Neuronal stem cell (in vitro differentiated cells): ENCODE data around the gene AFG1L.
"Not testable (repeated sequence)": the region's sequence is repeated elsewhere in the genome, so short reads cannot be mapped to it uniquely, and the experiment has no call there.

Experiments used
- DNase-seq: peaks from one replicate; pipeline ENCODE4 v3.0.0-alpha.2; 2013; ENCODE audit warnings: low spot score
- H2AFZ ChIP-seq: one replicate; pipeline ENCODE4 v1.6.1; 2013; ENCODE audit warnings: mild to moderate bottlenecking, low read length, inconsistent platforms
- H2AK5ac ChIP-seq: 2 replicates; pipeline ENCODE4 v1.6.1; 2013; ENCODE audit warnings: low read depth, mild to moderate bottlenecking, inconsistent platforms, low read length, moderate library complexity, mixed read lengths
- H2BK120ac ChIP-seq: 2 replicates; pipeline ENCODE4 v1.6.1; 2013; ENCODE audit warnings: low read depth, mild to moderate bottlenecking, inconsistent platforms, low read length, moderate library complexity, mixed read lengths
- H2BK12ac ChIP-seq: one replicate; pipeline ENCODE4 v1.6.1; 2013; ENCODE audit warnings: low read length, inconsistent platforms
- H2BK15ac ChIP-seq: 2 replicates; pipeline ENCODE4 v1.6.1; 2013; ENCODE audit warnings: mild to moderate bottlenecking, low read length, inconsistent platforms, mixed read lengths
- H2BK5ac ChIP-seq: one replicate; pipeline ENCODE4 v1.6.1; 2013; ENCODE audit warnings: inconsistent platforms, mild to moderate bottlenecking, low read length, moderate library complexity
- H3K14ac ChIP-seq: one replicate; pipeline ENCODE4 v1.6.1; 2013; ENCODE audit warnings: low read length, inconsistent platforms
- H3K18ac ChIP-seq: 2 replicates; pipeline ENCODE4 v1.6.1; 2013; ENCODE audit warnings: low read length, inconsistent platforms
- H3K23ac ChIP-seq: 2 replicates; pipeline ENCODE4 v1.6.1; 2013; ENCODE audit warnings: low read depth, mild to moderate bottlenecking, mixed read lengths, low read length, inconsistent platforms; ENCODE audit not compliant: poor library complexity
- H3K27ac ChIP-seq: replicated peaks from 3 replicates; pipeline ENCODE4 v1.5.1; 2013; ENCODE audit warnings: low read length, inconsistent platforms
- H3K27me3 ChIP-seq, 3 experiments: 2 replicates each; pipeline ENCODE4 v1.6.1; 2013; ENCODE audit warnings: low read length in 3 of 3, mild to moderate bottlenecking in 2 of 3, inconsistent platforms in 1 of 3, low read depth in 1 of 3, mixed read lengths in 1 of 3, moderate library complexity in 1 of 3; ENCODE audit not compliant: control insufficient read depth in 3 of 3, insufficient read depth in 3 of 3
- H3K36me3 ChIP-seq, 2 donors: replicated peaks in 1 of 2; 2 replicates each; pipeline ENCODE4 v1.6.1; 2013; ENCODE audit warnings: low read length in 2 of 2; ENCODE audit not compliant: control insufficient read depth in 2 of 2, insufficient read depth in 2 of 2
- H3K4ac ChIP-seq: 2 replicates; pipeline ENCODE4 v1.6.1; 2013; ENCODE audit warnings: inconsistent platforms, mild to moderate bottlenecking, low read length, moderate library complexity
- H3K4me1 ChIP-seq, 2 donors: 1 replicate in 1 of 2; 2 replicates in 1 of 2; pipeline ENCODE4 v1.6.1; 2013; ENCODE audit warnings: low read length in 2 of 2, low read depth in 1 of 2; ENCODE audit not compliant: control insufficient read depth in 2 of 2, insufficient read depth in 1 of 2
- H3K4me2 ChIP-seq: one replicate; pipeline ENCODE4 v1.6.1; 2013; ENCODE audit warnings: mild to moderate bottlenecking, low read length, inconsistent platforms; ENCODE audit not compliant: insufficient read depth, poor library complexity, severe bottlenecking
- H3K4me3 ChIP-seq, 2 donors: 2 replicates each; pipeline ENCODE4 v1.5.1; 2013; ENCODE audit warnings: low read length in 2 of 2, mild to moderate bottlenecking in 2 of 2, inconsistent platforms in 1 of 2, moderate library complexity in 1 of 2
- H3K79me1 ChIP-seq: one replicate; pipeline ENCODE4 v1.6.1; 2013; ENCODE audit warnings: low read depth, mild to moderate bottlenecking, inconsistent platforms, low read length, moderate library complexity
- H3K9ac ChIP-seq: one replicate; pipeline ENCODE4 v1.6.1; 2013; ENCODE audit warnings: mild to moderate bottlenecking, low read depth, low read length, inconsistent platforms; ENCODE audit not compliant: poor library complexity
- H3K9me3 ChIP-seq, 2 donors: replicated peaks in 1 of 2; 2 replicates each; pipeline versions ENCODE3 to v1.6.1; 2013; ENCODE audit warnings: low read length in 2 of 2, mild to moderate bottlenecking in 2 of 2, inconsistent platforms in 1 of 2, low read depth in 1 of 2, mixed read lengths in 1 of 2, moderate library complexity in 1 of 2; ENCODE audit not compliant: control insufficient read depth in 2 of 2, insufficient read depth in 1 of 2
- H4K8ac ChIP-seq: one replicate; pipeline ENCODE4 v1.6.1; 2013; ENCODE audit warnings: low read depth, mild to moderate bottlenecking, inconsistent platforms, low read length, moderate library complexity
- H4K91ac ChIP-seq: one replicate; pipeline ENCODE4 v1.6.1; 2013; ENCODE audit warnings: low read length, low read depth, mild to moderate bottlenecking, inconsistent platforms; ENCODE audit not compliant: poor library complexity
- WGBS, 2 donors: extraction: QIAGEN DNeasy Blood & Tissue Kit; methylation state at CpG; one replicate each; pipeline ENCODE4 v1.1.7; 2013; ENCODE audit warnings: missing lambda C conversion rate in 2 of 2, mixed read lengths in 1 of 2; ENCODE audit not compliant: insufficient read length in 2 of 2, insufficient replicate concordance in 1 of 2; ENCODE audit errors: extremely low coverage in 2 of 2; 5-methylcytosine and 5-hydroxymethylcytosine counted together

AFG1L gene

DNA sequence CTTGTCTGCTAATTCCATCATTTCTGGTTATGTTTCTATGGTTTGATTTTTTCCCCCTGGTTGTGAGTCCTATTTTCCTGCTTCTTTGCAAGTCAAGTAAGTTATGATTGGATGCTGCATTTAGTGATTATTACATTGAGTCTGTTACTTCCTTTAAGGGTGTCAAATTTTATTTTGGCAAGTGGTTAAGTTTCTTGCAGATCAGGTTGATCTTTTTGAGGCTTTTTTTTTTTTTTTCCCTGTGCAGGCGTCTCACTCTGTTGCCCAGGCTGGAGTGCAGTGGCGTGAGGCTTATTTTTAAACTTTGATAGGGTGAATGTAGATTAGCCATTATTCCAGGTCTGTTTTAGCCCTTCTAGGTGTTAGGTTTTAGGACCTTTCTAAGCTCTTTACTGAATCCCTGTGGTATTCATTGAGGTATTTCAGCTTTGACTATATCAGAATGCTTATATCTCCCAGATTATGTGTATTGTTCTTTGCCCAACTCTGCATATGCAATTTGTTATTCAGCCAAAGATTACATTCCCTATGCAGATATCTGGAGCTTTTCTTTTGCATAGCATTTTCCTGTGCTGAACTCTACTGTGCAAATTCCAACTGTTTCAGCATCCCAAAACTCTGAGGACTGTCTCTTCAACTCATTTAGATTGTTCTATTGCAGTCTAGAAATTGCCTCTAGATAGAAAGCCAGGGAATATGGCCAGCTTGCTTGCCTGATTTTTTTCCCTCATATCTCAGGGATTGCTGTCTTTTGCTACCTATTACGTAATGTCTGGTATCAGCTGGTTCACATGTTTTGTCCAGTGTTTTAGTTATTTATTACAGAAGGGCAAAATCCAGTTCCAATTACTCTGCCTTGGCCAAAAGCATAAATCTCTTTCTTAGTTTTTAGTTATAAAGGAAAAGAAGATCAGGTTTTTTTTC lies 113.3 kb downstream of the AFG1L start:
- Histone ChIP-seq H3K79me1 (no peaks in the 10 kb centered on the region), H3K14ac (no peak overlapping the region), H4K8ac (no peak overlapping the region), H2AFZ (no peak overlapping the region), H3K9ac (no peak overlapping the region), H3K18ac (no peak overlapping the region), H2BK12ac (no peak overlapping the region), H2BK5ac (no peak overlapping the region), H2BK15ac (no peak overlapping the region), H2BK120ac (no peak overlapping the region), H3K4me3 (no peak overlapping the region), H3K27ac (no peak overlapping the region), H2AK5ac (no peak overlapping the region), H4K91ac (no peak overlapping the region), H3K4me2 (no peak overlapping the region), H3K27me3 (no peaks in the 10 kb centered on the region), H3K9me3 (no peaks in the 10 kb centered on the region), H3K4ac (no peak overlapping the region), H3K23ac (no peak overlapping the region), H3K36me3 (no peaks in the 10 kb centered on the region), H3K4me1 (no peaks in the 10 kb centered on the region)
- whole genome bisulfite sequencing, 2 donors: no CpG with 5 or more reads among the region's 3 CpGs
- DNase-seq: no peak

DNA sequence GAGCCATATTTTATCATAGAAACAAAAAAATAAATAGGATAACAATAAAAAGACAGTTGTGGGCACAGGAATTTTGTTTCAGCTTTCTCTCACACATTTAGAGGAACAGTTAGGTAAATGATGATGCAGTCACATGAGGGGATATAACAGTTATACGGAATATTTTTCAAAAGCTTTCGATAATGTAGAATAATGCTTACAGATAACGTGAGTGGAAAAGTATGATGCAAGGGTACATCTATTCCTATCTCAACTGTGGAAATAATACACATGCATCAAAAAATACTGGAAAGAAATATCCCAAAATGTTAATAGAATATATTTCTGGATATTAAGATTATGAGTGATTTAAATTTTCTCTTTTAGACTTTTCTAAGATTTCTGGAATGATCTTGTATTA lies 114.0 kb downstream of the AFG1L start:
- Histone ChIP-seq H2BK12ac (no peak overlapping the region), H2BK120ac (no peak overlapping the region), H3K23ac (no peak overlapping the region), H2AFZ (no peak overlapping the region), H3K9me3 (no peaks in the 10 kb centered on the region), H3K18ac (no peak overlapping the region), H4K8ac (no peak overlapping the region), H3K36me3 (no peaks in the 10 kb centered on the region), H2BK5ac (no peak overlapping the region), H3K9ac (no peak overlapping the region), H3K79me1 (no peaks in the 10 kb centered on the region), H3K4me3 (no peak overlapping the region), H2AK5ac (no peak overlapping the region), H4K91ac (no peak overlapping the region), H3K14ac (no peak overlapping the region), H3K4ac (no peak overlapping the region), H3K4me2 (no peak overlapping the region), H3K27me3 (no peaks in the 10 kb centered on the region), H2BK15ac (no peak overlapping the region), H3K4me1 (no peaks in the 10 kb centered on the region), H3K27ac (no peak overlapping the region)
- no peak for DNase-seq
- WGBS, 2 donors: no CpG with 5 or more reads among the region's 3 CpGs

DNA sequence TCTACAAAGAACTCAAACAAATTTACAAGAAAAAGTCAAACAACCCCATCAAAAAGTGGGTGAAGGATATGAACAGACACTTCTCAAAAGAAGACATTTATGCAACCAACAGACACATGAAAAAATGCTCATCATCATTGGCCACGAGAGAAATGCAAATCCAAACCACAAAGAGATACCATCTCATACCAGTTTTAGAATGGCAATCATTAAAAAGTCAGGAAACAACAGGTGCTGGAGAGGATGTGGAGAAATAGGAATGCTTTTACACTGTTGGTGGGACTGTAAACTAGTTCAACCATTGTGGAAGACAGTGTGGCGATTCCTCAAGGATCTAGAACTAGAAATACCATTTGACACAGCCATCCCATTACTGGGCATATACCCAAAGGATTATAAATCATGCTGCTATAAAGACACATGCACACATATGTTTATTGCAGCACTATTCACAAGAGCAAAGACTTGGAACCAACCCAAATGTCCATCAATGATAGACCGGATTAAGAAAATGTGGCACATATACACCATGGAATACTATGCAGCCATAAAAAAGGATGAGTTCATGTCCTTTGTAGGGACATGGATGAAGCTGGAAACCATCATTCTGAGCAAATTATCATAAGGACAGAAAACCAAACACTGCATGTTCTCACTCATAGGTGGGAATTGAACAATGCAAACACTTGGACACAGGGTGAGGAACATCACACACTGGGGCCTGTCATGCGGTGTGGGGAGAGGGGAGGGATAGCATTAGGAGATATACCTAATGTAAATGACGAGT lies 121.4 kb downstream of the AFG1L start:
- H3K36me3 ChIP-seq, H2BK5ac ChIP-seq, H2AK5ac ChIP-seq, H4K91ac ChIP-seq, H3K79me1 ChIP-seq, H2BK120ac ChIP-seq, H2AFZ ChIP-seq, H3K14ac ChIP-seq, H3K4me3 ChIP-seq, H3K9ac ChIP-seq, H3K9me3 ChIP-seq, H3K23ac ChIP-seq, H2BK15ac ChIP-seq, H3K4me2 ChIP-seq, H3K4ac ChIP-seq, H2BK12ac ChIP-seq, H3K27me3 ChIP-seq, H4K8ac ChIP-seq, H3K27ac ChIP-seq, DNase-seq, H3K18ac ChIP-seq: not testable (repeated sequence)
- no CpG with 5 or more reads among the region's 5 CpGs for WGBS, 2 donors
- peaks cover 1 to 14% of the 10 kb centered on the region in 2 donors for H3K4me1 ChIP-seq

DNA sequence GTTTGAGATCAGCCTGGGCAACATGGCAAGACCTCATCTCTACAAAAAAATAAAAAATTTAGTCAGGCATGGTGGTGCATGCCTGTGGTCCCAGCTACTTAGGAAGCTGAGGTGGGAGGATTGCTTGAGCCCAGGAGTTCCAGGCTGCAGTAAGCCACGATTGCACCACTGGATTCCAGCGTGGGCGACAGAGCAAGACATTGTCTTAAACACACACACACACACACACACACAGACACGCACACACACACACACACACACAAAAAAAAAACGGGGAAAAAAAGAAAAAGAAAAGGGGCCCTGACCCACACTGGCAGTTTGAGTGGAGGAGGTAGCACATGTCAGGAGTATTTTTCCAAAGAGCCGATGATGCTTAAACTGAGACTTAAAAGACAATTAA lies 122.2 kb downstream of the AFG1L start:
- Histone ChIP-seq H2AFZ (no peak overlapping the region), H3K14ac (no peak overlapping the region), H2BK120ac (no peak overlapping the region), H3K4ac (no peak overlapping the region), H2BK12ac (no peak overlapping the region), H3K27ac (no peak overlapping the region), H2AK5ac (no peak overlapping the region), H3K9ac (no peak overlapping the region), H3K4me2 (no peak overlapping the region), H3K4me1 (peaks cover 3 to 16% of the 10 kb centered on the region in 2 donors), H2BK5ac (no peak overlapping the region), H3K4me3 (no peak overlapping the region), H4K91ac (no peak overlapping the region), H3K79me1 (no peaks in the 10 kb centered on the region), H3K27me3 (no peaks in the 10 kb centered on the region), H3K18ac (no peak overlapping the region), H2BK15ac (no peak overlapping the region), H3K9me3 (no peaks in the 10 kb centered on the region), H4K8ac (no peak overlapping the region), H3K36me3 (no peaks in the 10 kb centered on the region), H3K23ac (no peak overlapping the region)
- DNase-seq: no peak
- WGBS, 2 donors: no CpG with 5 or more reads among the region's 6 CpGs
